ENCODE data around the gene AGBL1. TPM values are rescaled to one million over a fixed set of nuclear protein-coding genes. Genes with fewer than 3 reads are reported as not detected.

The AGBL1 gene
- total and polyA plus RNA-seq, 2 experiments from 2014 or later: 0.03 TPM; not detected in 1

GRCh38 chr15:86064326-86064725 lies 15.3 kb upstream of the AGBL1 start (continued):
- no peak for TF ChIP-seq ZNF462 (CRISPR knock-in tag; IDR thresholded peaks at IDR 0.05)

GRCh38 chr15:86066174-86066834 lies 13.4 kb upstream of the AGBL1 start:
- Histone ChIP-seq H3K27me3 (ENCODE audit: insufficient read depth) (no peaks in the 10 kb centered on the region), H3K36me3 (ENCODE audit: insufficient read depth) (no peaks in the 10 kb centered on the region), H3K79me2 (replicated peaks; ENCODE audit: insufficient read depth) (no peaks in the 10 kb centered on the region), H3K9me2 (ENCODE audit: insufficient read depth) (no peaks in the 10 kb centered on the region), H4K20me1 (replicated peaks; ENCODE audit: insufficient read depth) (no peaks in the 10 kb centered on the region), H3K4me2 (no peak overlapping the region), H3F3A (replicated peaks; ENCODE audit: low read depth) (no peaks in the 10 kb centered on the region), H3K4me1 (ENCODE audit: insufficient read depth) (peaks cover 5% of the 10 kb centered on the region; the same call in 1 of the 2 replicates), H3K4me3 (no peak overlapping the region), H3K27ac (ENCODE audit: low read depth) (no peak overlapping the region), H2AFZ (no peak overlapping the region)
- DNase-seq (ENCODE audit: low spot score) (no peak), ATAC-seq (no peak)
- Mint-ChIP-seq H3K27ac (no peak overlapping the region), H3K4me3 (no peak overlapping the region), H3K27me3 (ENCODE audit: insufficient read depth, low read depth, poor library complexity) (no peaks in the 10 kb centered on the region), H3K9me3 (no peaks in the 10 kb centered on the region), H3K4me1 (peaks cover 6% of the 10 kb centered on the region; the same call in 2 of the 3 replicates), H3K36me3 (ENCODE audit: low read depth) (no peaks in the 10 kb centered on the region)
- TF ChIP-seq CTCF (conservative IDR thresholded peaks at IDR 0.05; ENCODE audit: low read depth in 2 of 2) (no peak), POLR2AphosphoS5 (IDR thresholded peaks at IDR 0.05; ENCODE audit: low read depth) (no peak), REST (IDR thresholded peaks at IDR 0.05; ENCODE audit: unreplicated experiment) (no peak), STAT1 (IDR thresholded peaks at IDR 0.05; ENCODE audit: unreplicated experiment) (no peak), ETS1 (IDR thresholded peaks at IDR 0.05) (no peak), EZH2phosphoT487 (IDR thresholded peaks at IDR 0.05; ENCODE audit: unreplicated experiment) (no peak), ZNF114 (CRISPR knock-in tag; IDR thresholded peaks at IDR 0.05) (no peak), JUNB (IDR thresholded peaks at IDR 0.05; ENCODE audit: unreplicated experiment) (no peak), CREB1 (CRISPR knock-in tag; IDR thresholded peaks at IDR 0.05; ENCODE audit: low read depth) (no peak), EZH2 (IDR thresholded peaks at IDR 0.05; ENCODE audit: low read depth, unreplicated experiment) (no peak)

Measured in GM23338 (cell line).